BJ (cell line): ENCODE results near the gene GCK. TPM values are rescaled to one million over a fixed set of nuclear protein-coding genes. Genes with fewer than 3 reads are reported as not detected.

Experiments
- CTCF ChIA-PET: fragments of 350-600 bp; formaldehyde crosslinking; extraction: SDS; loops from one replicate; lab custom pipeline; 2021; ENCODE audit warnings: antibody characterized with exemption, inconsistent platforms; lab: Yijun Ruan, JAX
- POLR2A ChIA-PET: fragments of 300-600 bp; sonication (Branson Sonifier 250); formaldehyde crosslinking; extraction: SDS; loops from one replicate; lab custom pipeline; 2021; ENCODE audit warnings: antibody characterized with exemption; lab: Charles Lee
- DNase-seq: peaks from one replicate; pipeline ENCODE4 v3.0.0-alpha.2; 2011; ENCODE audit warnings: low read depth
- H3K27me3 ChIP-seq: 2 replicates; pipeline ENCODE4 v1.6.0; 2011; ENCODE audit warnings: low read length; ENCODE audit not compliant: control insufficient read depth, insufficient read depth
- H3K36me3 ChIP-seq: 2 replicates; pipeline ENCODE4 v1.5.1; 2011; ENCODE audit warnings: low read length; ENCODE audit not compliant: control insufficient read depth, insufficient read depth
- H3K4me3 ChIP-seq: 2 replicates; pipeline ENCODE4 v1.5.1; 2011; ENCODE audit warnings: low read depth, mild to moderate bottlenecking, control low read depth, low read length
- CTCF ChIP-seq: IDR thresholded peaks from 2 replicates; pipeline ENCODE4 v1.5.1; 2011; ENCODE audit warnings: low read depth, mild to moderate bottlenecking, control low read depth, inconsistent platforms, low read length, moderate library complexity; ENCODE audit not compliant: insufficient read depth
- polyA plus RNA-seq: library from polyadenylated mRNA; depleted of rRNA; stranded (reverse); fragments of >200 nt; gene quantifications from 2 replicates; pipeline ENCODE4 v1.2.3, GENCODE V29; 2011

The GCK gene
- polyA plus RNA-seq, 1 experiment = 0.40 TPM

- Histone ChIP-seq H3K36me3 (no peaks in the 10 kb centered on the region), H3K27me3 (no peaks in the 10 kb centered on the region), H3K4me3 (no peak overlapping the region)
- CTCF ChIA-PET = no interaction called here
- no peak for TF ChIP-seq CTCF
- DNase-seq = no peak
- POLR2A ChIA-PET = no interaction called here
These were observed 30.2 kb downstream of the GCK start for GRCh38 chr7:44158873-44159631.

GRCh38 chr7:44158096-44158872, 31.0 kb downstream of the GCK start:
- ChIA-PET CTCF (interaction anchor here (1.8 kb wide), 1 partner anchor 43 kb away, joined by 5 read pairs; the partner anchor contains the start of gene YKT6), POLR2A (no interaction called here)
- H3K27me3 ChIP-seq = no peaks in the 10 kb centered on the region
- DNase-seq = no peak
- no peak for TF ChIP-seq CTCF
- no peaks in the 10 kb centered on the region for H3K36me3 ChIP-seq
- no peak overlapping the region for H3K4me3 ChIP-seq

DNA sequence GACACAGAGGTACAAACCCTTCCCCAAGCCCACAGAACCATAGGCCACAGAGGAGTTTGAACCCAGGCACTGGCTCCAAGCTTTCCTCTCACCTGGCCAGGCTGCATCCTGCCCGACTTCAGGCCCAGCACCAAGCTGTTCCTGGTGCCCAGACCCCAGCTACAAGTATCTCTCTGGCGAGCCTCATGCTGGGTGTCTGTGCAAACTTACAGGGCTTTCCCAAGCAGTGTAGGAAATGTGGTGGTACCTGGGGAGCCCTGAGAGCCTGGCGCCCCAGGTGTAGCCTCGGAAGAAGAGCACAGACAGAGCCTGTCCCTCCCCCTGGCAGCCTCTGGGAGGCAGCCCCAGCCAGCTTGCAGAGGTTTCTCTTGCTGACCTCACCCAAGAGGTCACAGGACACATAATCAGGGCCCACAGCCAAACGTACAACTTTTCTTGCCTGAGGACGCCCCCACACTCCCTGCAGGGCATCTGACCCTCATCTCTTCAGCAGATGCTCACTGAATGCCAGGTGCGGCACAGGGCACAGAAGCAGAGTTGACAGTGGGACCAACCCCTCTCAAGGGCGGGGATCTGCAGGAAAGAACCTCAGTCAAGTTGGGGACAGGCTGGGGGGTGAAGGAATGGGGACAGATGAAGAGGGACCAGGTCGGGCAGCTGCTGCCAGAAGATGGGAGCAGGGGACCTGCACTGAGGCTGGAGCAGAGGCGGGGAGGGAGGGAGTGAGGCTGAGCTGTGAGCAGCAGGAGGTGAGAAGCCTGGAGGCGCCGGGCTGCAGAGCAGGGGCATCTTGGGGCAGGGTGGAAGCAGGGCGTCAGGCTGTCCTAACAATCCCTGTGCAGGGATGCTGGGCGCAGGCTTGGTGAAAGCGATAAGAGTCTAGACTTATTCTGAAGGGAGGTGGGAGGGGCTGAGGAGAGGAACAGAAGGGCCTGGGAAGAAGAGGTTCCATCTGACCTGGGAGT, 31.8 kb downstream of the GCK start:
- ChIA-PET POLR2A (no interaction called here), CTCF (interaction anchor here (1.8 kb wide), 1 partner anchor 44 kb away, joined by 5 read pairs; the partner anchor contains the start of gene YKT6)
- no peaks in the 10 kb centered on the region for H3K36me3 ChIP-seq
- TF ChIP-seq CTCF = no peak
- H3K27me3 ChIP-seq = no peaks in the 10 kb centered on the region
- no peak overlapping the region for H3K4me3 ChIP-seq
- DNase-seq = no peak

DNA sequence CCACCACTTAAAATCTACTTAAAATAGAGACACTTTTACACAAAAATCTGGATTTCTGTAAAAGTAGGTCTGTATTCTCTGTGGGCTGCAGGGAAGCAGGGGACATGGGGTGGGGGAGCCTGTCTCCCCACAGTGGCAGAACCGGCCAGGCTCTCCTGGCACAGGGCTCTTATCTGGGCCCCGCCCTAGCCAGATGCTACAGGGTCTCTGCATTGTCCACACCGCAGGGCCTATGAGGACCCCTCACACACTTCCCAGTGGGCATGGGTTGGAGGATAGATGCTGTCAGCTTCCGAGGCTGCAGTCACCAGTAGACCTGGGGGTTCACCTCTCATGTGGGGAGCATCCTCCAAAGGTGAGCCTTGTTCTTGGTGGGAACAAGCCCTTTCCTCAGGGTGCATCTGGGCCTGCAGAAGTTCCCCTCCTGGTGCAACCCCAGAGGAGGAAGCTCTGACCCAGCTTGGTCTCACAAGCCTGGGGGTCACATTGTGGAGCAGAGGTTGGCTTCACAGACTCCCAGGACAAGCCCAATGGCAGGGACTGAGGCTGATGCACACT, 32.7 kb downstream of the GCK start:
- CTCF ChIA-PET = interaction anchor here (1.8 kb wide), 1 partner anchor 45 kb away, joined by 5 read pairs; the partner anchor contains the start of gene YKT6
- DNase-seq = no peak
- Histone ChIP-seq H3K27me3 (no peaks in the 10 kb centered on the region), H3K4me3 (no peak overlapping the region), H3K36me3 (no peaks in the 10 kb centered on the region)
- POLR2A ChIA-PET = no interaction called here
- TF ChIP-seq CTCF = no peak
